Measurements from ENCODE around the gene SLC12A2. TPM values are rescaled to one million over a fixed set of nuclear protein-coding genes. Genes with fewer than 3 reads are reported as not detected.

The SLC12A2 gene
- total RNA-seq, 1 experiment from 2014 or later: 36.9 TPM

GRCh38 chr5:128169401-128170017 lies 85.9 kb downstream of the SLC12A2 start:
- ChIA-PET POLR2A (no interaction called here), CTCF (no interaction called here)
- no peak overlapping the region for H3K27ac ChIP-seq (ENCODE audit: low read length)
- H3K36me3 ChIP-seq (ENCODE audit: control insufficient read depth, insufficient read depth, low read length): no peaks in the 10 kb centered on the region
- H3K4me1 ChIP-seq (ENCODE audit: control insufficient read depth, insufficient read depth, low read length): no peaks in the 10 kb centered on the region
- TF ChIP-seq POLR2AphosphoS5 (IDR thresholded peaks at IDR 0.05; ENCODE audit: low read depth, low read length) (no peak), TCF7L2 (IDR thresholded peaks at IDR 0.05; ENCODE audit: low read depth, low read length) (no peak), CTCF (IDR thresholded peaks at IDR 0.05) (no peak), SIN3A (IDR thresholded peaks at IDR 0.05; ENCODE audit: borderline replicate concordance, insufficient read depth, low read depth, low read length) (no peak)
- TF ChIP-seq, protein P1, sequence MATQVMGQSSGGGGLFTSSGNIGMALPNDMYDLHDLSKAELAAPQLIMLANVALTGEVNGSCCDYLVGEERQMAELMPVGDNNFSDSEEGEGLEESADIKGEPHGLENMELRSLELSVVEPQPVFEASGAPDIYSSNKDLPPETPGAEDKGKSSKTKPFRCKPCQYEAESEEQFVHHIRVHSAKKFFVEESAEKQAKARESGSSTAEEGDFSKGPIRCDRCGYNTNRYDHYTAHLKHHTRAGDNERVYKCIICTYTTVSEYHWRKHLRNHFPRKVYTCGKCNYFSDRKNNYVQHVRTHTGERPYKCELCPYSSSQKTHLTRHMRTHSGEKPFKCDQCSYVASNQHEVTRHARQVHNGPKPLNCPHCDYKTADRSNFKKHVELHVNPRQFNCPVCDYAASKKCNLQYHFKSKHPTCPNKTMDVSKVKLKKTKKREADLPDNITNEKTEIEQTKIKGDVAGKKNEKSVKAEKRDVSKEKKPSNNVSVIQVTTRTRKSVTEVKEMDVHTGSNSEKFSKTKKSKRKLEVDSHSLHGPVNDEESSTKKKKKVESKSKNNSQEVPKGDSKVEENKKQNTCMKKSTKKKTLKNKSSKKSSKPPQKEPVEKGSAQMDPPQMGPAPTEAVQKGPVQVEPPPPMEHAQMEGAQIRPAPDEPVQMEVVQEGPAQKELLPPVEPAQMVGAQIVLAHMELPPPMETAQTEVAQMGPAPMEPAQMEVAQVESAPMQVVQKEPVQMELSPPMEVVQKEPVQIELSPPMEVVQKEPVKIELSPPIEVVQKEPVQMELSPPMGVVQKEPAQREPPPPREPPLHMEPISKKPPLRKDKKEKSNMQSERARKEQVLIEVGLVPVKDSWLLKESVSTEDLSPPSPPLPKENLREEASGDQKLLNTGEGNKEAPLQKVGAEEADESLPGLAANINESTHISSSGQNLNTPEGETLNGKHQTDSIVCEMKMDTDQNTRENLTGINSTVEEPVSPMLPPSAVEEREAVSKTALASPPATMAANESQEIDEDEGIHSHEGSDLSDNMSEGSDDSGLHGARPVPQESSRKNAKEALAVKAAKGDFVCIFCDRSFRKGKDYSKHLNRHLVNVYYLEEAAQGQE (IDR thresholded peaks at IDR 0.05; ENCODE audit: insufficient read depth in 1 of 2, low read depth in 2 of 2, low read length in 1 of 2): no peak
- no peak overlapping the region for H3K4me3 ChIP-seq (ENCODE audit: low read depth in 2 of 2, low read length in 2 of 2)
- BruUV-seq (replicated peaks): no TSS peak
- intact Hi-C loops (cut with micrococcal nuclease; ENCODE audit: unreplicated experiment) (no loop called here), in situ Hi-C loops (cut with HindIII; ENCODE audit: low pct_unique_long_range_greater_than_20kb, low sequenced_read_pairs) (no loop called here)
- H3K27me3 ChIP-seq (ENCODE audit: control insufficient read depth, insufficient read depth, low read length): no peaks in the 10 kb centered on the region
- DNase-seq (ENCODE audit: low read depth, low spot score) (no peak), ATAC-seq (no peak)
- H3K9me3 ChIP-seq (ENCODE audit: control insufficient read depth, insufficient read depth, low read depth, low read length): no peaks in the 10 kb centered on the region

DNA sequence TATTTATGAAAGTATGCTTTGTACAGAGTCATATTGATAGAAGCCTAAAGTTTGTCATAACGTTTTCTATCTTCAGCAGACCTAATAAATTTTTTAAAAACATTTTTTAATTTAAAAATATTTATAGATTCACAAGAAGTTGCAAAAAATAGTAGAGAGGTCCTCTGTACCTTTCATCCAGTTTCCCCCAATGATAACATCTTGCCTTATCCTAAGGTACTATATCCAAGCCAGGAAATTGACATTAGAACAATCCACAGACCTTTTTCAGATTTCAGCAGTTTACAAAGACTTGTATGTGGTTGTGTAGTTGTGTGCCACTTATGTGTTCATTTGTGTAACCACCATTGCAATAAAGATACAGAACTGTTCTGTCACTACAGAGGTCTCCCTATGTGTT lies 88.5 kb downstream of the SLC12A2 start:
- Histone ChIP-seq H3K27ac (ENCODE audit: low read length) (no peak overlapping the region), H3K4me3 (ENCODE audit: low read depth in 2 of 2, low read length in 2 of 2) (no peak overlapping the region), H3K36me3 (ENCODE audit: control insufficient read depth, insufficient read depth, low read length) (no peaks in the 10 kb centered on the region), H3K27me3 (ENCODE audit: control insufficient read depth, insufficient read depth, low read length) (no peaks in the 10 kb centered on the region), H3K9me3 (ENCODE audit: control insufficient read depth, insufficient read depth, low read depth, low read length) (no peaks in the 10 kb centered on the region), H3K4me1 (ENCODE audit: control insufficient read depth, insufficient read depth, low read length) (no peaks in the 10 kb centered on the region)
- no peak for ATAC-seq
- POLR2A ChIA-PET: no interaction called here
- TF ChIP-seq POLR2AphosphoS5 (IDR thresholded peaks at IDR 0.05; ENCODE audit: low read depth, low read length) (no peak), SIN3A (IDR thresholded peaks at IDR 0.05; ENCODE audit: borderline replicate concordance, insufficient read depth, low read depth, low read length) (no peak), CTCF (IDR thresholded peaks at IDR 0.05) (no peak), TCF7L2 (IDR thresholded peaks at IDR 0.05; ENCODE audit: low read depth, low read length) (no peak)
- TF ChIP-seq, protein P1 (IDR thresholded peaks at IDR 0.05; ENCODE audit: insufficient read depth in 1 of 2, low read depth in 2 of 2, low read length in 1 of 2): no peak
- in situ Hi-C loops (cut with HindIII; ENCODE audit: low pct_unique_long_range_greater_than_20kb, low sequenced_read_pairs) (no loop called here), intact Hi-C loops (cut with micrococcal nuclease; ENCODE audit: unreplicated experiment) (no loop called here)
- CTCF ChIA-PET: no interaction called here
- BruUV-seq (replicated peaks): no TSS peak
- DNase-seq (ENCODE audit: low read depth, low spot score): no peak

Measured in Panc1 (cell line).